Kasumi-1 (cell line): ENCODE data around the gene SLC13A3.
"Not testable (repeated sequence)": the region's sequence is repeated elsewhere in the genome, so short reads cannot be mapped to it uniquely, and the experiment has no call there.

ENCODE experiments used
- DNase-seq, 2 experiments: peaks; one replicate each; lab custom pipeline; 2025; lab: John Stamatoyannopoulos, UW

SLC13A3 gene

DNA sequence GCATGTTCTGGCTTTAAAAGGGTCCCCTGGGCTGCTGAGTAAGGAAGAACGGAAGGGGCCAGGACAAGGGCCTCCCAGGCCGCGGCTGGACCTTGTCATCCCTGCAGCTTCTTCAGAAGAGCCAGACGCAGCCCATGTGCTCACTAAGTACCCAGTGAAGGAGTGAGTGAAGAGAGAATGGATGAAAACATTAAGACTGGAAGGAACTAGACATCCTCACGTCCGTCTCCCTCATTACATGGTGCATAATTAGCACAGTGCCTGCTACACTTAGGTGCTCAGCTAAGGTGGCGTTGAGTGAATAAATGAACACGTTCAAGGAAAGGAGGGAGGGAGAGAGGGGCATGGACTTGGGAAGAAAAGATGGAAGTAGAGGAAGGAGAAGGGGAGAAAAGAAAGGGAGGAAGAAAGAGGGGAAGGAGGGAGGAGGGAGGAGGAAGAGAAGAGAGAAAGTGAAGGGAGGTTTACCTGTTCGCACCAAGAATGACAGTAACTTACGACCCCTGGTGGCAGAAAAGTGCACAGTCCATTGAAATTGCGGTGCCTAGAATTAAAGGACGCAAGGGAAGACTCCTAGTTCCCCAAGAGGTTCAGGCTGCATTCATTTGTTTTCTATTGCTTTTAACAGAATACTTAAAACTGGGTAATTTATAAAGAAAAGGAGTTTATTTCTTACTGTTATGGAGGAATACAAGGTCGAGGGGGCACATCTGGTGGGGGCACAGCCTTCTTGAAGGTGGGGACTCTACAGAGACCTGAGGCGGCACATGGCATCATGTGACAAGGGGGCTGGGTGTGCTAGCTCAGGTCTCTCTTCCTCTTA is 30.0 kb upstream of the SLC13A3 start:
- DNase-seq, result peak; percentile 66 to 75

DNA sequence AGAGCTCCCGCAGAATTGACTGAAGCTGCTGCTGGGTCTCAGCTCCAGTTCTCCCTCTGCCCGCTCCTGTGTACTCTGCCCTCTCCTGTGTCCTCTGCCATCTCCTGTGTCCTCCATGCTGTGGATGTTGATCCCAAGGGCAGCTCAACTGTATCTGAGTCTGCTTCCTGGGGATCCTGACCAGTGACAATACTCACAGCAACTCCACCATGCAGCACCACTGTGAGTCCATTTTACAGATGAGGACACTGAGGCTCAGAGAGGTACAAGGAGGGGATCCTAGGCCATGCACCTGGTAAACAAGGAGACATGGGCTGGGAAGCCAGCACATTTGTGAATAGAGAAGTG is 29.4 kb upstream of the SLC13A3 start:
- no peak for DNase-seq

DNA sequence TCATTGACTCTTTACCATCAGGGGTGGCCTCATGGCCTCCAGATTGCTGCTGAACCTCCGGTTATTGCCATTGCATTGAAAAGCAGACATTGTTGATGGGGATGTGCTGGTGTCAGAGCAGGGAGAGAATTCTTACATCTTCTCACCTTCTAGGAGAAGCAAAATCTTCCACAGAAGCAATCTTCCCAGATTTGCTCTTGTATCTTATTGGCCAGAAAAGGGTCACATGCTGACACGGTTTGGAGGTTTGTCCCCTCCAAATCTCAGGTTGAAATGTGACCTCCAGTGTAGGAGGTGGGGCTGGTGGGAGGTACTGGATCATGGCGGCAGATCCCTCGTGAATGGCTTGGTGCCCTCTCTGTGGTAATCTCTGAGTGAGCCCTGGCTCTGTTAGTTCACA is 27.3 kb upstream of the SLC13A3 start:
- DNase-seq, result no peak

DNA sequence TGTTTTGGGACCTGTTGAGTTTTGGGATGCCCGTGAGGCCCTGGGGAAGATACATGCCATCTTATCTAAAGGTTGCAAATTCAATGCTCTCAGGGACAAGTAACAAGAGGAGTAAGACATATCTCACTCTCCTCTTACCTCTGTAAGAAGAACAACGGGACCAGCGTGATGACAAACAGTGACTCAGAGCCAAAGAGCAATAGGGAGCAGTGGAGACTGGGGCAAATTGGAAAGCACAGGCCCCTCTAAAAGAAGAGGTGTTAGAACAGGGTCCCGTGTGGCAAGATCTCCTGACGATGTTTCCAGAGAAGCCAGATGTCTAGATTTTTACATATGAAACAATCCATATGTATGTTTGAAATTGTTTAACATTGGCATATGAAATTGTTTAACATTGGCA is 26.3 kb upstream of the SLC13A3 start:
- DNase-seq, result no peak

DNA sequence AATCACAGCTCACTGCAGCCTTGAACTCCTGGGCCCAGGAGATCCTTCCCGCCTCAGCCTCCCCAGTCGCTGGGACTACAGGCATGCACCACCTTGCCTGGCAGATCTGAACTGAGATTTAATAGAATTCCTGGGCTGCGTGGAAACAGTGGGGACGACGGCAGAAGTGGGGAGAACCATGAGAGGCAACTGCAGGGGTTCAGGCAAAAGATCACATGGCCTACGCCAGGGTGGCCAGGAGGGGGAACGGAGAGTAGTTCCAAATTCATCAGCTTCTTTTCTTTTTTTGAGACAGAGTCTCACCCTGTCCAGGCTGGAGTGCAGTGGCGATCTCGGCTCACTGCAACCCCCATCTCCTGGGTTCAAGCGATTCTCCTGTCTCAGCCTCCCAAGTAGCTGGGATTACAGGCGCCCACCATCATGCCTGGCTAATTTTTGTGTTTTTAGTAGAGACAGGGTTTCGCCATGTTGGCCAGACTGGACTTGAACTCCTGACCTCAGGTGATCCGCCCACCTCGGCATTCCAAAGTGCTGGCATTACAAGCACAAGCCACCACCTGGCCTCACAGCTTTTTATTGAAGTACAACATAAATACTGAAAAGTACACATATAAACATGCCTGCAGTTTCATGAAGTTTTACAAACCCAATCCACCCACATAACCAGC is 25.5 kb upstream of the SLC13A3 start:
- not testable (repeated sequence) for DNase-seq

DNA sequence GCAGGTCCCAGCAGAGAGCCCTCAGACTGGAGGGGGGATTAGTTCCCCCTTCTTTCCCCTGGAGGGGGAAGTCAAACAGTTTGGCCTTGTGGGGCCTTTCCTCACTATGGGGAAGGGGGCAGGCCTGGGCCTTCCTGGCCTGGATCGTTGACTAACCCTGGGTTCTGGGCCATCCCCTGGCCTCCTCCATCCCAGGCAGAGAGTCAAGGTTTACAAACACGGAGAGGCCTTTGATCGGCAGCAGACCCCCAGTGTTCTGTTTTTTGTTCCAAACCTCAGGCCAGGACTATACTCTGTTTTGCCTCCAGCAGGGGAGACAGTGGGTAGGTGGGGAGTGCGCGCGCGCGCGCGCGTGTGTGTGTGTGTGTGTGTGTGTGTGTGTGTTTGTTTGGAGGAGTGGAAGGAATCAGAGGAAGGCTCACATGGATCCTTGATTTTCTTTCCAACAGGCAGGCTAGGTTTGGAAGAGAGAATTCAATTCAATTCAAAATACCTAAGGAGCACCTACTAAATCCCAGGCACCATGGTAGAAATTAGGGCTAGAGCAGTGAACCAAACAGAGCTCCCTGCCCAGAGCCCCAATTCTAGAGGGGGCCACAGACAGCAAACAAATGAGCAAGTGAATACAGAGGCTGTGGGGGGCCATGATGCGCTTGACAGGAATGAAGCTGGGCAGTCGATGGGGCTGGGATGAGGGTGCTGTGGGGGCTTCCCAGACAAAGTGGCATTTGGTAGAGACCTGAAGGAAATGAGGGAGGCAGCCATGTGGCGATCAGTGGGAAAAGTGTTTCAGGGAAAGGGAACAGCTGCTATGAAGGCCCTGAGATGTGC is 23.2 kb upstream of the SLC13A3 start:
- DNase-seq, result no peak

DNA sequence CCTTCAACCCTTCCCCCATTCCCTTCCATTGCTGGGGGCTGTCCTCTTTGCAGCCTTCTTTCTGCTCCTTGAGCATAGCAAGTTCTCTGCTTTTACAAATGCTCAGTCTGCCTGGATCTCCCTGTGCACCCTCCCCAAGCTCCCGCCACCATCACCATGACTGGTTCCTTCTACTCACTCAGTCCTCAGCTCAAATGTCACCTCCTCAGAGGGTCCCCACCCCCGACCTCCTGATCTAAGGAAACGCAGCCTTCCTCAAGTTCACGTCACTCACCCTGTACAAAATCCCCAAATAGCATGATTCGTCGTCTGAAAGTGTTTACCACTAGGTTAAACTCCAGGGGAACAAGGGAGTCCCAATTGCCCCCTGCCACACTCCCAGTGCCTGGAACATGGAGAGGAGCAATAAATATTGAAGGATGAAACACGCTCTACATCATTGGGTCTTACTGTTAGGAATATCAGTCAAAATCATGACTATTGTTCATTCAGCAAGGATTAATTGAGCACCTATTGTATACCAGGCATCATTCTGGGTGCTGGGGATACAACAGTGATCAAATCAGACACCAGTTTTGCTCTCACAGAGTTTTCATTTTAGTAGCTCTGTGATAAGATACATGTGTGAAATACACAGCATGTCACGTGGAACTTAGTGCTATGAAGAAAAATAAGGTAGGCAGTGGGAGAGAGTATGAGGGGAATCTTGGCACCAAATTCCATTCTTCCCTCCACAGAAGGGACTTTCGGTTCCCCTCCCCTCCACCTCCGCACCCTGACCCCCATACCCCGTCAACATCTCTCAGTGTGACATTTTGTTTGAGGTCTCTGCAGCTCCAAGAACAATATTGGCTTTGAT is 22.4 kb upstream of the SLC13A3 start:
- DNase-seq, result no peak

DNA sequence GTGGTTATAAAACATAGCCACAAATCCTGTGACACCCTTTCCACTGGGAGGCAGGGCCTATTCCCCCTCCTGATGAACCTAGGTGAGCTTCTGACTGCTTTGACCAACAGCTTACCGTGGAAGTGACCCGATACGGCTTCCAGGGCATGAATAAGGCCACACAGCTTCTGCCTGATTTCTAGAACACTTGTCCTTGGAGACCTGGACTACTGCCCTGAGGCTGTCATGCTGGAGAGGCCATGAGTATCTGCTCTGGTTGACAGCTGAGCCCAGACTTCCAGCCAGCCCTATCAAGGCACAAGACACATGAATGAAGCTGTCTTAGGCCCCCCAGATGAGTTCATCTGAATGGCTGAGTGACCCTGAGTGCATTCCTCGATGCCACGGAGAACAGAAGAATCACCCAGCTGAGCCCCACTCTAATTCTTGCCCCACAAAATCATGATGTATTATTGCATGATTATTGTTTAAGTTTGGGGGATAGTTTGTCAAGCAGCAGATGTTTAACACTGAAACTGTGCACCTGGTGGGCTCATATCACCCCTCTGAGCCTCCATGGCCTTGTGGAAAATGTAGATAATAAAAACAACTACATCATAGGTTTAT is 21.4 kb upstream of the SLC13A3 start:
- DNase-seq, result no peak

DNA sequence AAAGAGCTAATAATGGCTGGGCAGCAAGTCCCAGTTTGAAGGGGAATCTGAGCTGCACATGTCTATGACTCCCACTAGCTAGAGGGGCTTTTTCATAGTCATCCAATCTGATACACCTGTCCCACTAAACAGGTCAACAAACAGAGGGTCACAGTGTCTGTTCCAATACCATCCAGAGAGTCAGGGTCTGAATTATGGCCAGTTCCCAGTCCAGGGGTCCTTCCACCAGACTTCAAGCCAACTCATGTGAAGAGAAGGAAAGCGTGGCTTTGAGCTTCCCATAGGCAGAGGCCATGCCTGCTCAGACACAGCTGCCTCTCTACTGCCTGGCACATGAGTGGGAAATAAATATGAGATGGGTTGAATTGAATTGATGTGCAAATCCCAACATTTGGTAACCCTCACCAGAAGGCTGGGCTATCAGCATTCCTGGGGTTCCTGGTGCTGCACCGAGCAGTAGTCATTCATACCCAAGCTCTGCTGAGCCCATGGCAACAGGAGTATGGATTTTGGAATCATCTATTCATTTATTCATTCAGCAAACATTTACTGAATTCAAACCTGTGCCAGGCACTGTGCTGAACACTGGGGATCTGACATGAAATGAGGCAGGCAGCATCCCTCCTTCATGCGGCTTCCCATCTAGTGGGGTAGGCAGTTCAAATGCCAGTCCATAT is 20.7 kb upstream of the SLC13A3 start:
- no peak for DNase-seq

DNA sequence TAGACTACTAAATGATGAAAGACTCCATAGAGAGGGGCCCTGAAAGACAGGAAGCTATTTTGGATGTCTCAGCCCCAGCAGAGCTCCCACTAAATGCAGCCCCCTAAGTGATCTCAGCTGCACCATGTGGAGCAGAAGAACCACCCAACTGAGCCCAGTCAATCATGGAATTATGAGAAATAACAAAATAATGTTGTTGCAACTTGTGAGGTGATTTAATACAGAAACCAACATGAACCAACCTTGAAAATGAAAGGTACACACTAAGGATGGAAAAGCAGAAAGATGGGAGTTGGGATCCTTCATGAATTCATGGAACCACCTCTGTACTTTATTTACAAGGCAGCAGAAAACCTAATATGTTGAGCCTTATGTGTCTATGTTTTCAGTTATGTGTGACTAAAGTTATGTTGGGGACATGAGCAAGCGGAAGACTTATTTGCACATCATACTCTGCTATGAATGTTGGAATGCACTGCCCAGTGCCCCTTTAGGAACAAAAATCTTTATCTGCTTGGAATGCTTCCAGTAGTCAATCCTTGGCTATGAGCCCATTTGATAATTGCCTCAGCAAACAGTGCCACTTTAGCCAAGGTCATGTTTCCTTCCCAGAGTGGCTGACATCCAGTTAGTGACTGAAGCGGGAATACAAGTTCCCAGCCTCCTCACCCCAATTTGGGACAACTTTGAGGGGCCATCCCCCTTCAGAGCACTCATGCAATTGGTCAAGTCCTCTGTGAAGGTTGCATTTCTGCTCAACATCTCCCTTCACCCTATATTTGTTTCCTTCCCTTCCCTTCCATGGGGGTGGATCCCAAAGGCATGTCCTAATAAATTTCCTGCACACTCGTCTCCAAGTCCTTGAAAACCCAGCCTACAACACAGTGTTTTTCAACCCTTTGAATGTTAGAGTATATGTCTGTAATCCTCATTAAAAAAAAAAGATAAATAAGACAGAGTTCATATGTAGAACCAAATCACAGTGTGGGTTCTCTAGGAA is 19.6 kb upstream of the SLC13A3 start:
- DNase-seq, result no peak

DNA sequence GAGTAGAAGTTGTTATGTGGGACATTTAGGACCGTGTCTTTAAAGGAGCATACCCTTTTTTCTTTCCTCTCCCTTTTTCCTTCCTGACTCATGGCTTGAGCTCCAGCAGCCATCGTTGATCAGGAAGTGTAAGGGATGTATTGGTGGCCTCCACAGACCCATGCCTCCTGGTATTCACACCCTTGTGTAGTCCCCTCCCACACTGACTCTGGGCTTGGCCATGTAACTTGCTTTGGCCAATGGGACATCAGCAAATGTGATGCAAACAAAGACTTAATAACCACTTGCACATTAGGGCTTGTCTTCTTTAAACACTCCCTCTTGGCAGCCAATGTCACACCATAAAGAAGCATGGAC is 18.9 kb upstream of the SLC13A3 start:
- no peak for DNase-seq

DNA sequence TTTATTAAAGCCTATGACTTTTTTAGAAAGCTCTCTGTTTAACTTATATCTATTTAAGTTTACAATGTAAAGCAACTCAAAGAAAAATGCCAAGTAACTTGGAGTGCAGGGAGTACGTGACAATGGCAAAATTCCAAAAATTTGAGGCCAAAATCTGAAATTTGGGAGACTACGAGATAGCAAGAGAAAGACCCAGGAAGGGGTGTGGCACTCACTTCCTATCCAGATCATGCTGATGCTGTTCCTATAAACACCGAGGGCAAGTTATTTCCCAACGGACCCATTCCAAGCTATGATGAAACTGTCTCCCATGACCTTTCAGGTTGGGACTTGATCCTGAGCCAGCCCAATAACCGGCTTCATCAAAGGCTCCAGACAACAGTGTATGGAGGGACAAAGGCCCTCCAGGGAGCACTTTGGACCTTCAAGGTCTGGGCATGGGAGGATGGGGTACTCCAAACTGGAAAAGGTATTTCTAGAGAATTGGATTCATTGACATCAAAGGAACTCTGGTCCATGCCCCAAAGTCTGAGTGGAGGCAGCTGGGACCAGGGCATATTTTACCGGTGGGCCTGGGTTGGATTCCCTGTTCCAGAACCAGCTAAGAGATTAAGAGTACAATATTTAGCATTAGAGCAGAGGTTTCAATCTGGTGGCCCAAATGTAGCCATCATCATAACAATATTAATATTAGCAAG is 15.7 kb upstream of the SLC13A3 start:
- DNase-seq, result no peak

DNA sequence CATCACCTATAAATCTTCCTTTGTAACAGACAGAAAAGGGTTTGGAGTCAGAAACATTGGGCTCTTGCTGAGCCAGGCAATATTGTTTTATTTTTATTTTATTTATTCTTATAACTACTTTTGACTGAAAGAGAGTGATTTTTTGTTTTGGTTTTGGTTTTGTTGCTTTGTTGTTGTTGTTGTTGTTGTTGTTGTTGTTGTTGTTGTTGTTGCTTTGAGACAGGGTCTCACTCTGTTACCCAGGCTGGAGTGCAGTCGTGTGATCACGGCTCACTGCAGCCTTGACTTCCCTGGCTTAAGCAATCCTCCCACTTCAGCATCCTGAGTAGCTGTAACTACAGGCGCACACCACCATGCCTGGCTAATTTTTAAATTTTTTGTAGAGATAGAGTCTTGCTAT is 15.0 kb upstream of the SLC13A3 start:
- DNase-seq, result no peak

DNA sequence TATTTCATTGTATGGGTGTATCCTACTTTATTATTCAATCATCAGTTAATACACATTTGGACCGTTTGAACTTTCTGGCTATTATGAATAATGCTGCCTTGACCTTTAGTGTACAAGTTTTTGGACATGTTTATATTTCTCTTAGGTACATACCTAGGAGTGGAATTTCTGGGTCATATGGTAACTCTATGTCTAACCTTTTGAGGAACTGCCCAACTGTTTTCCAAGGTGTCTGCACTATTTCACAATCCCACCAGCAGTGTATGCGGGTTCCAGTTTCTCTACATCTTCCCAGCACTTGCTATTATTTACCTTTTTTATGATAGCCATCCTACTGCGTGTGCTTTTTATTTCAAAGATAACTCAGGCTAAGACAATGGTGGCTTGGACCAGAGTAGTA is 14.3 kb upstream of the SLC13A3 start:
- no peak for DNase-seq

DNA sequence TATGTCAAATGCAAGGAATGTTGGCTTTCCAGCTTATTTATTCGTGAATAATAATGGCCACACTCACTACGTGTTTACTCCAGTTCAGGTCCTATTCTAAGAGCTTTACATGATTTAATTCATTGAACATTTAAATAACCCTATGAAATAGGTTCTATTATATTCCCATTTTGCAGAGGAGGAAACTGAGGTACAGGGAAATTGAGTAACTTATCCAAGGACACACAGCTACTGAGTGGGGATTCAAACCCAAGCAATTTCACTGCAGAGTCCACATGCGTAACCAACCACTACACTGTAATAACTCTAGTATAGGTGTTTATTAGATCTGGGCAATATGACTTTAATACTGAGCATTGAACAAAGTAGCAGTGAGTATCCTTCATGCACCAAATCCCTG is 12.3 kb upstream of the SLC13A3 start:
- no peak for DNase-seq

DNA sequence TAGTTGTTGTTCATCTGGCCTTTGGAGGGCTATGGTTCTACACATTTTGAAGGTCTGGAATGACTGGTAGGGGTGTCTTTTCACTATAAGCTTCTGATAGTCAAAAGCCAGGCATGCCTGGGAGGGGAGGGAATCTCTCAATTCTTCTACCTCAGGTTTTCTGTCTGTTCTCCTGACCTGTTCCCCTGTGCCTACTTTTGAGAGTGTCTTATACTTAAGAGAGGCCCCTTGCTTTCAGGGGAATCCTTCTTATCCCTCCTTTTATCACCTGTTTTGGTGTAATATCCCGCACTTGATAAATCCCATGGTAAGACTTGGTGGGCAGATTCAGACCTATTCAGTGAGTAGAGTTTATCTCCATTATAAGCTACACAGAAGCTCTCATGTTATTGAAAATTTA is 10.4 kb upstream of the SLC13A3 start:
- DNase-seq, result no peak

DNA sequence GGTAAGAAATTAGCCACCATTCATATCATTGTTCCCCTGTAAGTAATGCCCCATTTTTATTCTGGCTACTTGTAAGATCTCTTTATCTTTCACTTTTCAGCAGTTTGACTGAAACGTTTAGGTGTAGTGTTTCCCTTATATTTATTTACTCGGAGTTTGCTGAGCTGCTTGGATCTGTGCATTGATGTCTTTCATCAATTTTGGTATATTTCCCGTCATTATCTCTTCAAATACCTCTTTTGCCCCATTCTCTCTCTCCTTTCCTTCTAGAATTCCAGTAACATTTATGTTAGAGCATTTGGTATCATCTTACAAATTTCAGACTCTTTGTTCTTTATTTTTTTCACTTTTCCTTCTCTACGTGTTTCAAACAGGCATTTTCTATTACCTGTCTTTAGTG is 9.2 kb upstream of the SLC13A3 start:
- DNase-seq, result no peak

DNA sequence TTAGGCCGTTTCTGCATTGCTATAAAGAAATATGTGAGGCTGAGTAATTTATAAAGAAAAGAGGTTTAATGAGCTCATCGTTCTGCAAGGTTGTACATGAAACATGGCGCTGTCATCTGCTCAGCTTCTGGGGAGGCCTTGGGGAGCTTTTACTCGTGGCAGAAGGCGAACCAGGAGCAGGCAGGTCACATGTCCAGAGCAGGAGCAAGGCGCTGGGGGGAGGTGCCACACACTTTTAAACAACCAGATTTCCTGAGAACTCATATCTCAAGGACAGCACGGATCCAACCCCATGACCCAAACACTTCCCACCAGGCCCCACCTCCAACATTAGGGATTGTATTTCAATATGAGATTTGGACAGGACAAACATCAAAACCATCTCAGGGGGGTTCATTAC is 6.4 kb upstream of the SLC13A3 start:
- no peak for DNase-seq

DNA sequence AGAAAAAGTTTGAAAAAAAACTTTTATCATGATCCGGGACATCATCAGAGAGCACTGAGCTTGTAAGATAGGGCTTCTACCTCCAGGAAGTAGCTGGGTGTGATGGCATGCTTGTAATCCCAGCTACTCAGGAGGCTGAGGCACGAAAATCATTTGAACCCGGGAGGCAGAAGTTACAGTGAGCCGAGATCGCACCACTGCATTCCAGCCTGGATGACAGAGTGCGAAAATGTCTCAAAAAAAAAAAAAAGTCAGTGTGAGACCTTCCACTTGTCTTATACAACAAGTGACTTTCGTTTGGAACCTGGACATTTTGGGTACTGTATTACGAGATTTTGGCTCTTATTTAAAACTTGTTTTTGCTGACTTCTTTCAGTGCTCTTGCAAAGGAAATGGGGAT is 5.9 kb upstream of the SLC13A3 start:
- DNase-seq, result no peak
